GM18951 (cell line): Measurements from ENCODE around the gene MELTF.

Experiments
- POLR2A ChIP-seq: IDR thresholded peaks from 4 replicates; pipeline ENCODE4 v1.6.1; 2011; ENCODE audit warnings: mild to moderate bottlenecking; ENCODE audit not compliant: insufficient read length, insufficient read depth; ENCODE audit errors: extremely low read depth
- in situ Hi-C: fragments of 300-500 bp; cut with MboI; formaldehyde crosslinking; loops from one replicate; pipeline ENCODE4 v1.12.0; 2022; ENCODE audit warnings: low sequenced_read_pairs, mixed read lengths, inconsistent platforms; ENCODE audit not compliant: unreplicated experiment

MELTF gene

GRCh38 chr3:197023241-197023997 is 6.2 kb downstream of the MELTF start:
- TF ChIP-seq POLR2A, result no peak

GRCh38 chr3:197022405-197023231 is 7.0 kb downstream of the MELTF start:
- TF ChIP-seq POLR2A, result peak; percentile 9
- in situ Hi-C loops, result no loop called here

More at GRCh38 chr3:197023241-197023997, 6.2 kb downstream of the MELTF start:
- in situ Hi-C loops, result no loop called here

GRCh38 chr3:197021729-197022404 is 7.8 kb downstream of the MELTF start:
- in situ Hi-C loops, result no loop called here
- TF ChIP-seq POLR2A, result no peak

GRCh38 chr3:197021231-197021630 is 8.4 kb downstream of the MELTF start:
- TF ChIP-seq POLR2A, result no peak
- in situ Hi-C loops, result no loop called here

GRCh38 chr3:197019535-197019934 is 10.1 kb downstream of the MELTF start:
- in situ Hi-C loops, result no loop called here
- TF ChIP-seq POLR2A, result no peak

GRCh38 chr3:197019021-197019420 is 10.6 kb downstream of the MELTF start:
- TF ChIP-seq POLR2A, result no peak
- in situ Hi-C loops, result no loop called here

GRCh38 chr3:197017003-197017402 is 12.6 kb downstream of the MELTF start:
- in situ Hi-C loops, result no loop called here
- no peak for TF ChIP-seq POLR2A

- in situ Hi-C loops, result no loop called here
- no peak for TF ChIP-seq POLR2A
Measured at GRCh38 chr3:197015790-197016736, 13.6 kb downstream of the MELTF start.

GRCh38 chr3:197014942-197015575 is 14.6 kb downstream of the MELTF start:
- no peak for TF ChIP-seq POLR2A
- in situ Hi-C loops, result no loop called here

- in situ Hi-C loops, result no loop called here
Measured at GRCh38 chr3:197014024-197014423, 15.6 kb downstream of the MELTF start.

GRCh38 chr3:197012540-197012883 is 17.1 kb downstream of the MELTF start:
- TF ChIP-seq POLR2A, result no peak
- in situ Hi-C loops, result no loop called here

More at GRCh38 chr3:197014024-197014423, 15.6 kb downstream of the MELTF start:
- TF ChIP-seq POLR2A, result no peak
